NT2/D1 (cell line): ENCODE data around the gene EEF1G.

Experiments used
- DNase-seq: peaks from one replicate; pipeline ENCODE4 v3.0.0-alpha.2; 2011; ENCODE audit warnings: low read depth, low spot score
- H3K27me3 ChIP-seq: 2 replicates; pipeline ENCODE4 v1.6.0; 2011; ENCODE audit warnings: mild to moderate bottlenecking; ENCODE audit not compliant: insufficient read length, insufficient read depth
- H3K36me3 ChIP-seq: 2 replicates; pipeline ENCODE4 v1.6.1; 2011; ENCODE audit warnings: mild to moderate bottlenecking, low read length, mixed read lengths; ENCODE audit not compliant: insufficient read depth, insufficient read length
- H3K4me1 ChIP-seq: 2 replicates; pipeline ENCODE4 v1.5.1; 2011; ENCODE audit not compliant: insufficient read depth, insufficient read length
- H3K4me3 ChIP-seq: 2 replicates; pipeline ENCODE4 v1.5.1; 2011; ENCODE audit warnings: low read depth; ENCODE audit not compliant: insufficient read length
- H3K9ac ChIP-seq: 2 replicates; pipeline ENCODE4 v1.6.0; 2011; ENCODE audit warnings: low read depth; ENCODE audit not compliant: insufficient read length
- H3K9me3 ChIP-seq: 2 replicates; pipeline ENCODE4 v1.5.1; 2011; ENCODE audit warnings: mild to moderate bottlenecking, low read length; ENCODE audit not compliant: insufficient read depth
- SUZ12 ChIP-seq: IDR thresholded peaks from 2 replicates; pipeline ENCODE4 v1.6.1; 2011; ENCODE audit not compliant: insufficient read length, insufficient read depth; ENCODE audit errors: extremely low read depth
- YY1 ChIP-seq: IDR thresholded peaks from 2 replicates; pipeline ENCODE4 v1.6.1; 2011; ENCODE audit not compliant: insufficient read length, insufficient read depth
- ZNF274 ChIP-seq: IDR thresholded peaks from 2 replicates; pipeline ENCODE4 v1.6.1; 2011; ENCODE audit warnings: mild to moderate bottlenecking, low read depth, low read length

The EEF1G gene

GRCh38 chr11:62543680-62544444 lies 29.8 kb downstream of the EEF1G start:
- DNase-seq, result no peak
- TF ChIP-seq YY1 (no peak), ZNF274 (no peak), SUZ12 (no peak)
- Histone ChIP-seq H3K4me1 (peaks cover 40% of the 10 kb centered on the region), H3K27me3 (no peaks in the 10 kb centered on the region), H3K9me3 (no peaks in the 10 kb centered on the region), H3K9ac (peak overlapping the region; percentile 99), H3K36me3 (peaks cover 55% of the 10 kb centered on the region), H3K4me3 (peak overlapping the region; percentile 97)

GRCh38 chr11:62542750-62543567 lies 30.7 kb downstream of the EEF1G start:
- DNase-seq, result no peak
- TF ChIP-seq YY1 (no peak), ZNF274 (no peak), SUZ12 (no peak)
- no peaks in the 10 kb centered on the region for H3K9me3 ChIP-seq
- H3K36me3 ChIP-seq, result peaks cover 64% of the 10 kb centered on the region
- peak overlapping the region; percentile 79 for H3K9ac ChIP-seq
- no peaks in the 10 kb centered on the region for H3K27me3 ChIP-seq
- peak overlapping the region; percentile 34 for H3K4me3 ChIP-seq
- peaks cover 39% of the 10 kb centered on the region for H3K4me1 ChIP-seq

- peaks cover 68% of the 10 kb centered on the region for H3K36me3 ChIP-seq
- H3K4me1 ChIP-seq, result peaks cover 34% of the 10 kb centered on the region
- no peak for TF ChIP-seq SUZ12
- H3K4me3 ChIP-seq, result peak overlapping the region; percentile 15
- H3K9me3 ChIP-seq, result no peaks in the 10 kb centered on the region
- no peaks in the 10 kb centered on the region for H3K27me3 ChIP-seq
- DNase-seq, result no peak
- H3K9ac ChIP-seq, result peak overlapping the region; percentile 79
Observed at GRCh38 chr11:62542111-62542745, 31.5 kb downstream of the EEF1G start.

GRCh38 chr11:62540804-62541701 lies 32.6 kb downstream of the EEF1G start:
- H3K4me3 ChIP-seq, result no peak overlapping the region
- H3K27me3 ChIP-seq, result no peaks in the 10 kb centered on the region
- DNase-seq, result no peak
- H3K36me3 ChIP-seq, result peaks cover 76% of the 10 kb centered on the region
- TF ChIP-seq SUZ12 (no peak), YY1 (no peak), ZNF274 (no peak)
- H3K9me3 ChIP-seq, result no peaks in the 10 kb centered on the region
- H3K9ac ChIP-seq, result peak overlapping the region; percentile 24
- peaks cover 34% of the 10 kb centered on the region for H3K4me1 ChIP-seq

- no peak for TF ChIP-seq YY1
- TF ChIP-seq SUZ12, result no peak
- TF ChIP-seq ZNF274, result no peak
- Histone ChIP-seq H3K36me3 (peaks cover 85% of the 10 kb centered on the region), H3K9ac (peak overlapping the region; percentile 58), H3K4me1 (peaks cover 32% of the 10 kb centered on the region), H3K4me3 (no peak overlapping the region), H3K9me3 (no peaks in the 10 kb centered on the region), H3K27me3 (no peaks in the 10 kb centered on the region)
- DNase-seq, result no peak
Observed at GRCh38 chr11:62539238-62539925, 34.3 kb downstream of the EEF1G start.

- Histone ChIP-seq H3K4me3 (no peak overlapping the region), H3K9ac (no peak overlapping the region), H3K4me1 (peaks cover 28% of the 10 kb centered on the region), H3K9me3 (no peaks in the 10 kb centered on the region), H3K36me3 (peaks cover 86% of the 10 kb centered on the region), H3K27me3 (no peaks in the 10 kb centered on the region)
- TF ChIP-seq SUZ12 (no peak), ZNF274 (no peak), YY1 (no peak)
- no peak for DNase-seq
Observed at GRCh38 chr11:62538470-62539237, 35.0 kb downstream of the EEF1G start.
